IPS DF 6.9 (cell line): ENCODE data around the gene TTLL7.

Experiments
- DNase-seq: peaks from one replicate; pipeline ENCODE4 v3.0.0-alpha.2; 2013; ENCODE audit warnings: low read depth, low spot score
- H3K27ac ChIP-seq: one replicate; pipeline ENCODE4 v1.5.1; 2013; ENCODE audit warnings: low read length, control low read depth
- H3K27me3 ChIP-seq: 2 replicates; pipeline ENCODE4 v1.6.1; 2013; ENCODE audit warnings: mild to moderate bottlenecking, low read length; ENCODE audit not compliant: control insufficient read depth, insufficient read depth
- H3K36me3 ChIP-seq: 2 replicates; pipeline ENCODE4 v1.6.1; 2013; ENCODE audit warnings: low read length; ENCODE audit not compliant: control insufficient read depth, insufficient read depth
- H3K4me1 ChIP-seq: 2 replicates; pipeline ENCODE4 v1.6.1; 2013; ENCODE audit warnings: low read length; ENCODE audit not compliant: control insufficient read depth, insufficient read depth
- H3K4me3 ChIP-seq: 2 replicates; pipeline ENCODE4 v1.5.1; 2013; ENCODE audit warnings: mild to moderate bottlenecking, low read length
- H3K9me3 ChIP-seq: 2 replicates; pipeline ENCODE4 v1.6.1; 2013; ENCODE audit warnings: low read length, inconsistent platforms; ENCODE audit not compliant: control insufficient read depth, insufficient read depth
- WGBS: extraction: QIAGEN DNeasy Blood & Tissue Kit; methylation state at CpG from one replicate; pipeline ENCODE4 v1.1.7; 2013; ENCODE audit warnings: mixed read lengths, missing lambda C conversion rate; ENCODE audit not compliant: insufficient read length, insufficient coverage; 5-methylcytosine and 5-hydroxymethylcytosine counted together

The TTLL7 gene

DNA sequence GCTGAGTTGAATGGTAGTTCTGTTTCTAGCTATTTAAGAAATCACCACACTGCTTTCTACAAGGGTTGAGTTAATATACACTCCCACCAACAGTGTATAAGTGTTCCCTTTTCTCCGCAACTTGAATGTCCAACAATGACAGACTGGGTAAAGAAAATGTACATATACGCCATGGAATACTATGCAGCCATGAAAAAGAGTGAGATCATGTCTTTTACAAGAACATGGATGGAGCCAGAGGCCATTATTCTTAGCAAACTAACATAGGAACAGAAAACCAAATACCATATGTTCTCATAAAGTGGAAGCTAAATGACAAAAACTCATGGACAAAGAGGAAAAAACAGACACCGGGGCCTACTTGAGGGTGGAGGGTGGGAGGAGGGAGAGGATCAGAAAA is 14.8 kb upstream of the TTLL7 start:
- no peak overlapping the region for H3K4me3 ChIP-seq
- no peaks in the 10 kb centered on the region for H3K36me3 ChIP-seq
- DNase-seq: no peak
- WGBS: no CpG with 5 or more reads among the region's 3 CpGs
- no peak overlapping the region for H3K27ac ChIP-seq
- H3K9me3 ChIP-seq: no peaks in the 10 kb centered on the region
- no peaks in the 10 kb centered on the region for H3K4me1 ChIP-seq
- no peaks in the 10 kb centered on the region for H3K27me3 ChIP-seq

DNA sequence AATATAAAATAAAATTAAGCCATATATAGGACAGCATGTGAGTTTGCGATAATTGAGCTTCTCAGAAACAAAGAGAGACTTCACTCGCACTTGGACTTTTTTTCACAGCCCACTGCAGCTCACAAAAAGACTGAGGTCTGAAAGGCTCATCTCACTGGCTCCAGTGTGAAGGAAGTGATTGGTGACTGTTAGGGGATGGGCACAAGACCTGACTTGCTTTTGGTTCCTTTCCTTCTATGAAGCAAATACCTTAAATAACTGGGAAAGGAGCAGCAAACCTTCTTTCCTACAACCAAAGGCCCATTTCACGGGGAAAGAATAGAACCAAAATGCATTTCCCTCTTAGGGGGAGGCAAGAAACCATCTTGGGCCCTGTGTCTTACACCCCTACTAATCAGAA is 13.1 kb upstream of the TTLL7 start:
- Histone ChIP-seq H3K36me3 (no peaks in the 10 kb centered on the region), H3K9me3 (no peaks in the 10 kb centered on the region), H3K4me1 (no peaks in the 10 kb centered on the region), H3K4me3 (no peak overlapping the region), H3K27me3 (no peaks in the 10 kb centered on the region), H3K27ac (no peak overlapping the region)
- WGBS: no CpG with 5 or more reads among the region's 3 CpGs
- no peak for DNase-seq

DNA sequence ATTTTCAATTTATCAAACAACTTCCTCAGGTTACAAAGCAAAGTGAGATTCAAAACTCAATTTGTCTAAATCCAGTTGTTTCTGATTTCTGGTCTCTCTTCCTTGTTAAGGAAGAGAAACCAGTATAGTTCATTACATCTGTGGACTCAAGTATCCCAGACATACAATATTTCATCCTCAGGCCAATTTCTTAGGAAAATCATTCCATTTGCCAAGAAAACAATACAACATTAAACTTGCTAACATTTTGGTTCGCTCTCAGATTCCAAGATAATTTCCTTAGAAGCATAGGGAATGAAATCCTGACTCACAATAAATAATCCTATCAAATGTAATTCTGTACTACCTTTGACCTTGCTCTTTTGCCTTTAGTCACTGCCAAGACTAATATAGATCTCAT is 11.2 kb upstream of the TTLL7 start:
- H3K36me3 ChIP-seq: no peaks in the 10 kb centered on the region
- H3K4me1 ChIP-seq: no peaks in the 10 kb centered on the region
- no peaks in the 10 kb centered on the region for H3K9me3 ChIP-seq
- no peak overlapping the region for H3K4me3 ChIP-seq
- no peaks in the 10 kb centered on the region for H3K27me3 ChIP-seq
- no peak for DNase-seq
- WGBS: no CpG with 5 or more reads among the region's 1 CpG
- no peak overlapping the region for H3K27ac ChIP-seq

DNA sequence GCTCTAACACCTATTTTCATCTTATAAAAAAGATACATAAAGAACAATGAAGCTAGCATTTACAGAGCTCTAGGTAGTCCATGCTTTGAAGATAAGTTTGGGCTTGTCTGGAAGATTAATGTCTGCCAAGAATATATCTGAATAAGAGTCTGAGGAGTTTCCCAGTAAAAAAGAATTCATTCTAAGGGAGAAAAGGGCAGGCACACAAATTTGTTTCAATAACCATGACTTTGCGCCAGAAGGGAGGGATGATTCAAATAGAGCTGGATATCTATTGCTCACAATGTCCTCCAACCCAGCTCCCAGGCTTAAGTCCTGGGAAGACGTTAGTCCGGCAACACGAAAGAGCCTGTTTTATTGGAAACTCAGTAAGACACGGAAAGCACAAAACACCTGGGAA is 9.7 kb upstream of the TTLL7 start:
- H3K27me3 ChIP-seq: no peaks in the 10 kb centered on the region
- H3K27ac ChIP-seq: no peak overlapping the region
- no peak for DNase-seq
- no peak overlapping the region for H3K4me3 ChIP-seq
- H3K36me3 ChIP-seq: no peaks in the 10 kb centered on the region
- H3K9me3 ChIP-seq: no peaks in the 10 kb centered on the region
- WGBS: no CpG with 5 or more reads among the region's 5 CpGs
- H3K4me1 ChIP-seq: no peaks in the 10 kb centered on the region

DNA sequence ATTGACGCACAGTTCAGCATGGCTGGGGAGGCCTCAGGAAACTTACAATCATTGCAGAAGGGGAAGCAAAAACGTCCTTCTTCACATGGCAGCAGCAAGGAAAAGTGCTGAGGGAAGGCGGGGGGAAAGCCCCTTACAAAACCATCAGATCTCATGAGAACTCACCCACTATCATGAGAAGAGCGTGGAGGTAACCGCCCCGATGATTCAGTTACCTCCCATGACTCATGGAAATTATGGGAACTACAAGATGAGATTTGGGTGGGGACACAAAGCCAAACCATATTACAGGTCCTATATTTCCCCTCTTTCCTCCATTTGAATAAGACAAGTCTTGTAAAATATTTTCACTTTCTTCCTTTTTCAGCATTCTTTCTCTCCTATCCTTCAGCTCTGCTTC is 7.7 kb upstream of the TTLL7 start:
- Histone ChIP-seq H3K4me1 (no peaks in the 10 kb centered on the region), H3K4me3 (no peak overlapping the region), H3K27ac (no peak overlapping the region), H3K27me3 (no peaks in the 10 kb centered on the region; the same call in 1 of the 2 replicates), H3K36me3 (no peaks in the 10 kb centered on the region), H3K9me3 (no peaks in the 10 kb centered on the region)
- no CpG with 5 or more reads among the region's 6 CpGs for WGBS
- DNase-seq: no peak

DNA sequence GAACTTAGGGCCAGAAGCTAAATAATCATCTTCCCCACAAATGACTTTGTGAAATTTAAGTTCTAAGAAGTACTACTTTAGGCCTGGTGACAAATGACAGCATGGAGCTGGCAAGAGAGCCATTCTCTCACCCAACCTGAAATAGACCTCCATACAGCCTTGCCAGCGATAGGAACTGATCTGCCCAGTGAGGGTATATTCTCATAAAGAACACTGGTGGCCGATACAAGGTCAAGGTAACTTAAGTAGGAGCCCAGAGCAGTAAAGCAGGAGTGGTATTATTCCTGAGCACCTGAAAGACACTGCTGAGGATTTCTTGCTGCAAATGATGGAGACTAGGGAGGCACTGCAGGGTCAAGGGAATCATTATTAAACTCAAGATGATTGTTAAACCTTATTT is 2.6 kb upstream of the TTLL7 start:
- no CpG with 5 or more reads among the region's 2 CpGs for WGBS
- Histone ChIP-seq H3K4me1 (no peaks in the 10 kb centered on the region; the same call in 1 of the 2 replicates), H3K4me3 (no peak overlapping the region), H3K36me3 (no peaks in the 10 kb centered on the region), H3K27ac (no peak overlapping the region), H3K27me3 (peaks cover 10% of the 10 kb centered on the region), H3K9me3 (no peaks in the 10 kb centered on the region)
- no peak for DNase-seq

DNA sequence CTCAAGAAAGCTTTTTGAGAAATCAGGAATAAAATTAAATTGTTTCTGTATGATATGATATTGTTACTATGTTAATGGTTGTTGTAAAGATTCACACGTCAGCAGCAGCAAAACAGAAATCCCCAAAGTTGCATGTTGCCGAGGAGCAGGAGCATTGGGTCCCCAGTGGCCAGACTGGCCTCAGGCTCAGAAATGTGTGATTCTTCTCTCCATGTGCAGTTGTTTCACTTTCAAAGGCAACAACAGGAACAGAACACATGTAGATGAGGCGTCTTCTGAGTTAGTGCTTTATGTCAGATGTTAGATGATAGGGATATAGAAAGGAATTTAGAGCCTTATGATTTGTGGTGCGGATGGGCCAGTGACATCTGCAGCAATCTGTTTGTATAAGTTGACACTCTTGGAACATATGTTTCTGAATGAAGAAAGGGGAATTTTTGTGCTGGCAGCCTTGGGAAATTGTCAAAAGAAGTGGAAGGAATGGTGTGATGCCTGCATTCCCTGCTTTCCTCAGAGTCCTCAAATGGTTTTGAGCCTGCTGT is 2.1 kb upstream of the TTLL7 start:
- Histone ChIP-seq H3K9me3 (no peaks in the 10 kb centered on the region), H3K4me1 (no peaks in the 10 kb centered on the region; the same call in 1 of the 2 replicates), H3K4me3 (no peak overlapping the region), H3K27me3 (peaks cover 10% of the 10 kb centered on the region), H3K27ac (no peak overlapping the region), H3K36me3 (no peaks in the 10 kb centered on the region)
- no peak for DNase-seq
- WGBS: no CpG with 5 or more reads among the region's 4 CpGs

DNA sequence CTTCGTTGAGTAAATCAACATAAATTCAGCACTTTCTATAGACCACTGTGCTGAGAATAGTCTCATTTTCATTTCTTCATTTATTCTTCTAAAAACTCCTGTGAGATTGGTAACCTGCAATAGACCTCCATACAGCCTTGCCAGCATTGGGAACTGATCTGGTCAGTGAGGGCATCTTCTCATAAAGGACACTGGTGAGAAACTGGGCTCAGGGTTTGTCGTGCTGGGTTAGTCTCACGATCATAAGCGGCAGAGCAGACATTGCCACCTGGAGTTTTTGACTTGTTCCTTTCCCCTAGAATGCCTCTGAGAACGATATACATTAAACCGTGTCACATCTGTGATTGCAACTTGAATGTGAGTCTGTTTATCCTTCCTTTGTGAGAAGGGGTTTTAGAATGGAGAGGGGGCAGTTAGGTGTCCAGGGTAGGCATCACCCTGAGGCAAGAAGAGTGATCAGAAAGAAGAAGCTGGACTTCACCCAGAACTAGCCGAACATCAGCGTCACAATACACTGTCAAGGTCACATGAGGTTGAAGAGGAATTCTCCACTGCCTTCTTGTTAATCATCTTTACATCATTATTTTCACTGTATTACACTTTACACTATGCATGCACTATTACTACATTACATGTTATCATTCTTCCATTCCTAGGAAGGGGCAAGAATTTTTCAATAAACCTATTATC is 1.4 kb upstream of the TTLL7 start:
- H3K27ac ChIP-seq: no peak overlapping the region
- no peaks in the 10 kb centered on the region for H3K9me3 ChIP-seq

DNA sequence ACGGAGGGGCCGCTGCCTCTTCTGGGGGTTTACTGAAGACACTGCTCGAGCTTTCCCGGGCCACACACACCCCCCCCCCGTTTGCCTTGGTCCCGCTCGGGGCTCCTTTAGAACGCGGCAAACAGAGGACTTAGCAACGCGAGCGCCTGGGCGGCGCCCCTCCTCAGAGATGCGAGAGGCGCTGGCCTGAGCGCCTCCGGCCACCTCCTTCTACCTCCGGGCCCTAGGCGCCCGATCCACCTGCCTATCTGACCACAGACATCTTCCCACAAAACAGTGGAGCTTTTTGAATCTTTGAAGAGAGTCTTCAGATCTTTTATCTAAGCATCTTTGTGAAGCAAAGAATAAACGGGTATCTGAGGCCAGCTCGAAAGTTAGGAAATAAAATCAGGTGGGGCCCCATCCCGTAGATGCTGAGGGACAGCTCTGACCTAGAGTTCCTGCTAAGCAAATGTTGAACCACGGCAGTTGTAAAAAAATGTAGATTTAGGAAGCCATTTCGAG is 436 bp upstream of the TTLL7 start:
- Histone ChIP-seq H3K4me3 (peak overlapping the region; percentile 91; the same call in 1 of the 2 replicates), H3K9me3 (no peaks in the 10 kb centered on the region), H3K36me3 (no peaks in the 10 kb centered on the region), H3K27ac (no peak overlapping the region), H3K4me1 (no peaks in the 10 kb centered on the region; the same call in 1 of the 2 replicates), H3K27me3 (peaks cover 10% of the 10 kb centered on the region)
- DNase-seq: peak; percentile 37
- WGBS: no CpG with 5 or more reads among the region's 26 CpGs

More for the DNA sequence above, 1.4 kb upstream of the TTLL7 start:
- Histone ChIP-seq H3K4me1 (no peaks in the 10 kb centered on the region; the same call in 1 of the 2 replicates), H3K27me3 (peaks cover 10% of the 10 kb centered on the region), H3K4me3 (no peak overlapping the region), H3K36me3 (no peaks in the 10 kb centered on the region)
- no CpG with 5 or more reads among the region's 8 CpGs for WGBS
- DNase-seq: no peak

DNA sequence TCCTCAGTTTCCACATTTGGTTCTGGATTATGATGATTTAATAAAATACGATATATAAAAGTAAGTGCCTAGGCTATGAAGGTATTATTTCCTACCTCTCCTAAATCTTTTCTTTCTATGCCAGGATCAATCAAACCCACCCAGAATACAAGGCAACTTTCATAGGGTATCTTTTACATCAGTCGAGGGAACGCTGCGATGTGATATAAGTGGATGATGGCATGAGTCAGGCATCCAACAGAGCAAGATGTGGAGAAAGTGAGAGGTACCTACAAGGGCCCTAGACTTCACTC is 781 bp downstream of the TTLL7 start:
- peaks cover 10% of the 10 kb centered on the region for H3K27me3 ChIP-seq
- H3K36me3 ChIP-seq: no peaks in the 10 kb centered on the region
- no CpG with 5 or more reads among the region's 4 CpGs for WGBS
- H3K27ac ChIP-seq: no peak overlapping the region
- no peak for DNase-seq
- no peaks in the 10 kb centered on the region for H3K9me3 ChIP-seq
- H3K4me1 ChIP-seq: no peaks in the 10 kb centered on the region; the same call in 1 of the 2 replicates
- H3K4me3 ChIP-seq: peak overlapping the region; percentile 91; the same call in 1 of the 2 replicates

DNA sequence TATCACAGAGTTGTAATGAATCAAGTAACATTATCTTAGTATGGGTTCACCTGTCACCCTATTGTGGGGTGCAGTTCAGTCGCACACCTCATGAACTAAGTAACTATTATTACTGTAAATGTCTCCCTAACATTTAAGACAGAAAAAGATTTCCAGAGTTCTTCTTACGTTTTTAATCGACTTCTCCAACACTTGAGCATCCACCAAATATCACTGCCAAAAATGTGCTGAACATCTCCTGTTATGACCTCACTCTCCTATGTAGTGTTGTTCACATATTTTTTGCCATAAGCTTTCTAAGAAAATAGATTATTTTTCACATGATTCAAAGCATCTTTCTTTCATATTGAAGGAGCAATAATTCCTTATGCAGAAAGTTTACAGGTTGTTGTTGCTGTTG is 1.3 kb downstream of the TTLL7 start:
- Histone ChIP-seq H3K36me3 (no peaks in the 10 kb centered on the region), H3K9me3 (no peaks in the 10 kb centered on the region), H3K4me3 (no peak overlapping the region), H3K27me3 (peaks cover 10% of the 10 kb centered on the region), H3K4me1 (no peaks in the 10 kb centered on the region; the same call in 1 of the 2 replicates), H3K27ac (no peak overlapping the region)
- WGBS: no CpG with 5 or more reads among the region's 3 CpGs
- DNase-seq: no peak
